ENCODE results near the gene SPATA3.

Gene SPATA3

GRCh38 chr2:230995821-230996220 is at the start of gene SPATA3:
SPATA3 (plus strand) TSS chr2:230996121; CDS start chr2:230996234, 113 bp downstream.
- Histone ChIP-seq H3K9me3 (ENCODE audit: insufficient read depth, low read length) (no peaks in the 10 kb centered on the region), H3K36me3 (ENCODE audit: insufficient read depth, insufficient read length, low read length) (no peaks in the 10 kb centered on the region), H3K9ac (ENCODE audit: insufficient read length, low read depth) (no peak within 1 kb of the TSS), H3K4me1 (ENCODE audit: insufficient read depth, insufficient read length) (no peaks in the 10 kb centered on the region), H3K4me3 (ENCODE audit: insufficient read length, low read depth) (no peak within 1 kb of the TSS), H3K27me3 (ENCODE audit: insufficient read depth, insufficient read length) (no peaks in the 10 kb centered on the region)
- no peak for TF ChIP-seq YY1 (IDR thresholded peaks at IDR 0.05; ENCODE audit: insufficient read depth, insufficient read length)
- no peak for TF ChIP-seq ZNF274 (IDR thresholded peaks at IDR 0.05; ENCODE audit: low read depth, low read length)
- TF ChIP-seq SUZ12 (IDR thresholded peaks at IDR 0.05; ENCODE audit: extremely low read depth, insufficient read depth, insufficient read length), result no peak
- DNase-seq (ENCODE audit: low read depth, low spot score), result no peak

GRCh38 chr2:230946429-230947234 is 49.3 kb upstream of the SPATA3 start:
- Histone ChIP-seq H3K4me3 (ENCODE audit: insufficient read length, low read depth) (no peak overlapping the region), H3K9ac (ENCODE audit: insufficient read length, low read depth) (no peak overlapping the region), H3K27me3 (ENCODE audit: insufficient read depth, insufficient read length) (no peaks in the 10 kb centered on the region), H3K4me1 (ENCODE audit: insufficient read depth, insufficient read length) (peaks cover 3% of the 10 kb centered on the region), H3K9me3 (ENCODE audit: insufficient read depth, low read length) (no peaks in the 10 kb centered on the region), H3K36me3 (ENCODE audit: insufficient read depth, insufficient read length, low read length) (no peaks in the 10 kb centered on the region)
- TF ChIP-seq SUZ12 (IDR thresholded peaks at IDR 0.05; ENCODE audit: extremely low read depth, insufficient read depth, insufficient read length) (no peak), ZNF274 (IDR thresholded peaks at IDR 0.05; ENCODE audit: low read depth, low read length) (no peak), YY1 (IDR thresholded peaks at IDR 0.05; ENCODE audit: insufficient read depth, insufficient read length) (no peak)
- DNase-seq (ENCODE audit: low read depth, low spot score), result no peak

GRCh38 chr2:230947235-230947576 is 48.7 kb upstream of the SPATA3 start:
- no peak overlapping the region for H3K4me3 ChIP-seq (ENCODE audit: insufficient read length, low read depth)
- peaks cover 3% of the 10 kb centered on the region for H3K4me1 ChIP-seq (ENCODE audit: insufficient read depth, insufficient read length)
- TF ChIP-seq SUZ12 (IDR thresholded peaks at IDR 0.05; ENCODE audit: extremely low read depth, insufficient read depth, insufficient read length) (no peak), YY1 (IDR thresholded peaks at IDR 0.05; ENCODE audit: insufficient read depth, insufficient read length) (no peak), ZNF274 (IDR thresholded peaks at IDR 0.05; ENCODE audit: low read depth, low read length) (no peak)
- no peak for DNase-seq (ENCODE audit: low read depth, low spot score)
- no peaks in the 10 kb centered on the region for H3K27me3 ChIP-seq (ENCODE audit: insufficient read depth, insufficient read length)
- H3K9ac ChIP-seq (ENCODE audit: insufficient read length, low read depth), result no peak overlapping the region
- H3K36me3 ChIP-seq (ENCODE audit: insufficient read depth, insufficient read length, low read length), result no peaks in the 10 kb centered on the region
- H3K9me3 ChIP-seq (ENCODE audit: insufficient read depth, low read length), result no peaks in the 10 kb centered on the region

GRCh38 chr2:230947908-230948365 is 48.0 kb upstream of the SPATA3 start:
- DNase-seq (ENCODE audit: low read depth, low spot score), result no peak
- no peaks in the 10 kb centered on the region for H3K9me3 ChIP-seq (ENCODE audit: insufficient read depth, low read length)
- H3K27me3 ChIP-seq (ENCODE audit: insufficient read depth, insufficient read length), result no peaks in the 10 kb centered on the region
- H3K36me3 ChIP-seq (ENCODE audit: insufficient read depth, insufficient read length, low read length), result no peaks in the 10 kb centered on the region
- H3K9ac ChIP-seq (ENCODE audit: insufficient read length, low read depth), result no peak overlapping the region
- H3K4me3 ChIP-seq (ENCODE audit: insufficient read length, low read depth), result no peak overlapping the region
- peaks cover 3% of the 10 kb centered on the region for H3K4me1 ChIP-seq (ENCODE audit: insufficient read depth, insufficient read length)
- TF ChIP-seq ZNF274 (IDR thresholded peaks at IDR 0.05; ENCODE audit: low read depth, low read length) (no peak), YY1 (IDR thresholded peaks at IDR 0.05; ENCODE audit: insufficient read depth, insufficient read length) (no peak), SUZ12 (IDR thresholded peaks at IDR 0.05; ENCODE audit: extremely low read depth, insufficient read depth, insufficient read length) (no peak)

GRCh38 chr2:230949966-230950873 is 45.7 kb upstream of the SPATA3 start:
- H3K9ac ChIP-seq (ENCODE audit: insufficient read length, low read depth), result no peak overlapping the region

GRCh38 chr2:230950874-230951339 is 45.0 kb upstream of the SPATA3 start:
- no peak for TF ChIP-seq ZNF274 (IDR thresholded peaks at IDR 0.05; ENCODE audit: low read depth, low read length)
- TF ChIP-seq SUZ12 (IDR thresholded peaks at IDR 0.05; ENCODE audit: extremely low read depth, insufficient read depth, insufficient read length), result no peak
- no peak for TF ChIP-seq YY1 (IDR thresholded peaks at IDR 0.05; ENCODE audit: insufficient read depth, insufficient read length)

More at GRCh38 chr2:230949966-230950873, 45.7 kb upstream of the SPATA3 start:
- DNase-seq (ENCODE audit: low read depth, low spot score), result no peak
- no peak for TF ChIP-seq SUZ12 (IDR thresholded peaks at IDR 0.05; ENCODE audit: extremely low read depth, insufficient read depth, insufficient read length)
- TF ChIP-seq YY1 (IDR thresholded peaks at IDR 0.05; ENCODE audit: insufficient read depth, insufficient read length), result no peak
- TF ChIP-seq ZNF274 (IDR thresholded peaks at IDR 0.05; ENCODE audit: low read depth, low read length), result no peak
- Histone ChIP-seq H3K4me1 (ENCODE audit: insufficient read depth, insufficient read length) (no peaks in the 10 kb centered on the region), H3K4me3 (ENCODE audit: insufficient read length, low read depth) (no peak overlapping the region), H3K27me3 (ENCODE audit: insufficient read depth, insufficient read length) (no peaks in the 10 kb centered on the region), H3K36me3 (ENCODE audit: insufficient read depth, insufficient read length, low read length) (no peaks in the 10 kb centered on the region), H3K9me3 (ENCODE audit: insufficient read depth, low read length) (no peaks in the 10 kb centered on the region)

More at GRCh38 chr2:230950874-230951339, 45.0 kb upstream of the SPATA3 start:
- Histone ChIP-seq H3K27me3 (ENCODE audit: insufficient read depth, insufficient read length) (no peaks in the 10 kb centered on the region), H3K4me1 (ENCODE audit: insufficient read depth, insufficient read length) (no peaks in the 10 kb centered on the region), H3K36me3 (ENCODE audit: insufficient read depth, insufficient read length, low read length) (no peaks in the 10 kb centered on the region), H3K9ac (ENCODE audit: insufficient read length, low read depth) (no peak overlapping the region), H3K4me3 (ENCODE audit: insufficient read length, low read depth) (no peak overlapping the region), H3K9me3 (ENCODE audit: insufficient read depth, low read length) (no peaks in the 10 kb centered on the region)
- no peak for DNase-seq (ENCODE audit: low read depth, low spot score)

Data from NT2/D1 (cell line).